Lower lobe of right lung (tissue), 2 donors: ENCODE data around the gene ZNF534. TPM values are rescaled to one million over a fixed set of nuclear protein-coding genes. Genes with fewer than 3 reads are reported as not detected.

Experiments
- ATAC-seq, 2 donors: fragments of 200-7000 bp; cut with Tn5 transposase; one replicate each; pipeline ENCODE4 v1.9.1; 2020 to 2022; ENCODE audit warnings: mild to moderate bottlenecking in 2 of 2, moderate library complexity in 2 of 2
- DNase-seq: peaks from one replicate; pipeline ENCODE4 v3.0.0-alpha.2; 2020
- H3K27ac ChIP-seq: fragments of 200-600 bp; one replicate; pipeline ENCODE4 v1.8.0; 2022
- H3K27me3 ChIP-seq: fragments of 200-600 bp; one replicate; pipeline ENCODE4 v1.8.0; 2022; ENCODE audit warnings: low read depth
- H3K36me3 ChIP-seq: fragments of 200-600 bp; one replicate; pipeline ENCODE4 v1.8.0; 2022; ENCODE audit warnings: mild to moderate bottlenecking
- H3K4me1 ChIP-seq: fragments of 200-600 bp; one replicate; pipeline ENCODE4 v1.8.0; 2022
- H3K4me3 ChIP-seq: fragments of 200-600 bp; one replicate; pipeline ENCODE4 v1.8.0; 2022; ENCODE audit warnings: mild to moderate bottlenecking
- H3K9me3 ChIP-seq: fragments of 200-600 bp; one replicate; pipeline ENCODE4 v1.8.0; 2022
- CTCF ChIP-seq: fragments of 200-600 bp; IDR thresholded peaks from one replicate; pipeline ENCODE4 v1.8.0; 2022; ENCODE audit warnings: antibody characterized with exemption, mild to moderate bottlenecking
- intact Hi-C: fragments of 100-400 bp; cut with DNase I; formaldehyde crosslinking; loops from one replicate; pipeline ENCODE4 v1.11.0; 2022
- total RNA-seq: library from RNA; stranded (reverse); fragmentation: NEBNext Ultra II Directional; extraction: Animal tissue kit (Norgen Biotek cat#: 25700); gene quantifications from one replicate; pipeline ENCODE4 v1.2.1, GENCODE V29; 2021
- donor health status: DM: no; HTN: yes; CAD: no; lungs with severe emphysema.

Gene ZNF534
- total RNA-seq, 1 donor from 2014 or later: 0.18 TPM

GRCh38 chr19:52415711-52416110, 13.2 kb upstream of the ZNF534 start:
- no peak overlapping the region for H3K27ac ChIP-seq
- H3K9me3 ChIP-seq: peaks cover 99% of the 10 kb centered on the region
- no peak for DNase-seq

GRCh38 chr19:52442179-52442578, 13.2 kb downstream of the ZNF534 start:
- no peak for TF ChIP-seq CTCF
- Histone ChIP-seq H3K4me3 (no peak overlapping the region), H3K36me3 (no peaks in the 10 kb centered on the region), H3K27me3 (no peaks in the 10 kb centered on the region), H3K9me3 (peaks cover 53% of the 10 kb centered on the region), H3K27ac (no peak overlapping the region), H3K4me1 (no peaks in the 10 kb centered on the region)
- intact Hi-C loops: no loop called here
- no peak for ATAC-seq
- DNase-seq: no peak

More at GRCh38 chr19:52415711-52416110, 13.2 kb upstream of the ZNF534 start:
- H3K36me3 ChIP-seq: peaks cover 11% of the 10 kb centered on the region
- no peak for TF ChIP-seq CTCF
- H3K4me1 ChIP-seq: no peaks in the 10 kb centered on the region
- intact Hi-C loops: no loop called here
- H3K4me3 ChIP-seq: no peak overlapping the region
- ATAC-seq: no peak
- no peaks in the 10 kb centered on the region for H3K27me3 ChIP-seq

GRCh38 chr19:52444506-52444905, 15.6 kb downstream of the ZNF534 start:
- H3K36me3 ChIP-seq: no peaks in the 10 kb centered on the region
- H3K4me1 ChIP-seq: no peaks in the 10 kb centered on the region
- no peak for DNase-seq
- TF ChIP-seq CTCF: no peak
- H3K4me3 ChIP-seq: no peak overlapping the region
- intact Hi-C loops: no loop called here
- no peaks in the 10 kb centered on the region for H3K27me3 ChIP-seq
- no peak for ATAC-seq
- no peak overlapping the region for H3K27ac ChIP-seq
- H3K9me3 ChIP-seq: peaks cover 63% of the 10 kb centered on the region

- Histone ChIP-seq H3K27me3 (no peaks in the 10 kb centered on the region), H3K4me3 (no peak overlapping the region), H3K36me3 (no peaks in the 10 kb centered on the region), H3K9me3 (peaks cover 83% of the 10 kb centered on the region), H3K4me1 (peaks cover 7% of the 10 kb centered on the region), H3K27ac (no peak overlapping the region)
- no peak for ATAC-seq
- no peak for TF ChIP-seq CTCF
- intact Hi-C loops: no loop called here
- no peak for DNase-seq
Observed at GRCh38 chr19:52451241-52451640, 22.3 kb downstream of the ZNF534 start.

- TF ChIP-seq CTCF: no peak
- Histone ChIP-seq H3K4me1 (peaks cover 7% of the 10 kb centered on the region), H3K36me3 (peaks cover 12% of the 10 kb centered on the region), H3K4me3 (peak within 1 kb of the TSS; percentile 60), H3K27me3 (no peaks in the 10 kb centered on the region), H3K27ac (peak within 1 kb of the TSS; percentile 8), H3K9me3 (peaks cover 89% of the 10 kb centered on the region)
- DNase-seq (peak; percentile 77), ATAC-seq (peak; percentile 82)
- intact Hi-C loops: no loop called here
Observed at GRCh38 chr19:52453324-52454094, 24.6 kb downstream of the ZNF534 start, which contains the start of gene ZNF578. ZNF578 (plus strand) TSS chr19:52453553; CDS start chr19:52501846, 48,293 bp downstream.
